ENCODE results near the gene DGKI.

The DGKI gene

GRCh38 chr7:137846827-137847567 lies at the start of gene DGKI:
Gene DGKI (minus strand): TSS chr7:137846974.
- no peak for DNase-seq (ENCODE audit: low read depth)

DNA sequence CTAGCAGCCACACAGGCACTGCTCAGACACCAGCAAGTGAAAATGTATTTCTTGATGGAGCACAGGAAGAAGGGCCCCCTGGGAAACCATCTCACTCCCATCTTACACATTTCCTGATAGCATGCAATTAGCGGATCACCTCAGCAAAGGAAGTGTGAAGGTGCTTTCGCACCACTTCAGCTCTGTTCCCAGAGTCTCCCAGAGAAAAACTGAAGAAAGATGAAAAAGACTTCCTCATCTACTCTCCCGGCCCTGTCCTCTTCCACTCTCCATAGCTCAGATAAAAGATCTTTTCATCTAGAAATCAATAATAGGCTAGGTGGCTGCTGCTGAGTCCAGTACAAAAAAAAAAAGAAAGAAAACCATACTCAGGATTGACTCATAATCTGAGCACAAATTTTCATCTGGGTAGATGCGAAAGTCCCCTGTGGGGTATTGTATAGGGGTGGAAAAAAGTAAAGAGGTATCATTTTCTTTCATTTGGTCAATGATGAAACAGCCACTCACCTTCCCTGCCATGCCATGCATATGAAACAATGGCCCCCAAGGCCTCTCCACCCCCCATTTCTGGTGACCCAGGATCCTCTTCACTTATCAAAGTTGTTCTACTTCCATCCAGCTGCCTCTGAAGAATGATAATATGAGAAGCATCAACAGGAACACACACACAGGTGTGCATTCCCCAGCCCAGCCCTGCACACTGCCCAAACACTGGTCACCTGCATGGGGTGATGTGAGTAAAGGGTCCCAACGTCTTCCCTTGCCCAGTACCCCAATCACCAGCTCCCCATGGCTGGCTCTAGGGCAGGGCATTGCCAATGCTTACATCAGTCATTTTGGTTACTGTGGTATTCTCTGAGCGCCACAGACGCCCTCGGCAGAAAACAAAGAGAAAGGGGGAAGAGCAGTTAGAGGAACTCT lies 48.8 kb upstream of the DGKI start:
- no peak for DNase-seq (ENCODE audit: low read depth)

GRCh38 chr7:137893143-137893742 lies 46.5 kb upstream of the DGKI start:
- no peak for DNase-seq (ENCODE audit: low read depth)

GRCh38 chr7:137891016-137891655 lies 44.4 kb upstream of the DGKI start:
- no peak for DNase-seq (ENCODE audit: low read depth)

DNA sequence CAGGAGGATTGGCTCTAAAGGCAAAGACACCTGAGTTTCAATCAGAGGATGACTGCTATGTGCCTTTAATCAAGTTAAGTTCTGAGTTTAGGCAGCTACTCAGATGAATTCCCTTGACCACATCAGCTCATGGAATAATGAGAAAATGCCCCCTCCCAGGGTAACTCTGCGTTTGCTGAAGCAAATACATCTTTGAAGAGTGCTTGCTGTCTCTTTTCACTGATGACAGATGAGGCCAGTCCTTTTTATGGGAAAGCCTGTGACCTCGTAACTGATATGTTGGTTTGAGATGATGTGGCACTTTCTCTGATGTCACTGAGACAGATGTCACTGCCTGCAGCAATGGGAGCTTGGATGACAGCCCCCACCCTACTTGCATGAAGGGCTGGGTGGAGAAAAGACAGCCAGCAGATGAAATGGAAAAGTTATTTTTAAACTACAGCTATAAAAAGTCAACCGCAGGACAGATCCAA lies 43.7 kb upstream of the DGKI start:
- DNase-seq (ENCODE audit: low read depth), result no peak

GRCh38 chr7:137888241-137888640 lies 41.5 kb upstream of the DGKI start:
- no peak for DNase-seq (ENCODE audit: low read depth)

DNA sequence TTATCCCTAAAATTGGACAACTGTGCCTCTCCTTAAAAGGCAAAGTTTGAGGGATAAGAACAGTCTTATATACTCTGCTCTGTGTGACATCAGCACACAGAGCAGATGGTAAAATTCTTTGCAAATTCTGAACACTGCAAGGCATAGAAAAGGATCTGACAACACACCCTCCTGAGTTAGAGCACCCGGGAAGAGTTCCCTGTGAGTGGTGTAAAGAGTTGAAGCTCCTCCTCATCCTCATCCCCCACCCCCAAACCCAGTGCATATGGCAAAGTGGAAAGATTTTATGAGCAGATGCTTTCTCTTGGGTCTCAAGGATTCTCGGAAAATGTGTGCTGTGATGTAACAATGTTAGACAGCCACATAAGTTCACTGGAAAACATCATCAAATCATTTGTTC lies 40.0 kb upstream of the DGKI start:
- DNase-seq (ENCODE audit: low read depth), result no peak

- no peak for DNase-seq (ENCODE audit: low read depth)
Measured at GRCh38 chr7:137886281-137886680, 39.5 kb upstream of the DGKI start.

DNA sequence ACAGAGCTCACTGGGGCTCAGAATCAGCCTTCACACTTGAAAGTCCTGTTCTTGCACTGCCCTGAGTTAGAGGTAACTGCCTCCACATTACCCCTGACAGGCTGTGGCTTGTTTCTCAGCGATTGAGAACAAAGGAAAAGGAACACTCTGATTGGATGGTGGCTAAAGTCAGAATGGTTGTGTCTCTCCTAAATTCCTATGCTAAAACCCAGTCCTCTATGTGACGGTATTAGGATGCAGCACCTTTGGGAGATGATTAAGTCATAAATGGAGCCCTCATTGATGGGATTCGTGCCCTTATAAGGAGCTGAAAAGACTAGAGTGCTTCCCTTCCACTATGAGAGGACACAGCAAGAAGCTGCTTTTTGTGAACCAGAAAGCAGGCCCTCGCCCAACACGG lies 38.9 kb upstream of the DGKI start:
- DNase-seq (ENCODE audit: low read depth), result no peak

GRCh38 chr7:137882806-137883205 lies 36.0 kb upstream of the DGKI start:
- no peak for DNase-seq (ENCODE audit: low read depth)

- DNase-seq (ENCODE audit: low read depth), result peak; percentile 89
Measured at GRCh38 chr7:137882261-137882668, 35.5 kb upstream of the DGKI start.

GRCh38 chr7:137881607-137882260 lies 35.0 kb upstream of the DGKI start:
- no peak for DNase-seq (ENCODE audit: low read depth)

GRCh38 chr7:137880432-137880831 lies 33.7 kb upstream of the DGKI start:
- peak; percentile 67 for DNase-seq (ENCODE audit: low read depth)

GRCh38 chr7:137879357-137880158 lies 32.8 kb upstream of the DGKI start:
- DNase-seq (ENCODE audit: low read depth), result no peak

DNA sequence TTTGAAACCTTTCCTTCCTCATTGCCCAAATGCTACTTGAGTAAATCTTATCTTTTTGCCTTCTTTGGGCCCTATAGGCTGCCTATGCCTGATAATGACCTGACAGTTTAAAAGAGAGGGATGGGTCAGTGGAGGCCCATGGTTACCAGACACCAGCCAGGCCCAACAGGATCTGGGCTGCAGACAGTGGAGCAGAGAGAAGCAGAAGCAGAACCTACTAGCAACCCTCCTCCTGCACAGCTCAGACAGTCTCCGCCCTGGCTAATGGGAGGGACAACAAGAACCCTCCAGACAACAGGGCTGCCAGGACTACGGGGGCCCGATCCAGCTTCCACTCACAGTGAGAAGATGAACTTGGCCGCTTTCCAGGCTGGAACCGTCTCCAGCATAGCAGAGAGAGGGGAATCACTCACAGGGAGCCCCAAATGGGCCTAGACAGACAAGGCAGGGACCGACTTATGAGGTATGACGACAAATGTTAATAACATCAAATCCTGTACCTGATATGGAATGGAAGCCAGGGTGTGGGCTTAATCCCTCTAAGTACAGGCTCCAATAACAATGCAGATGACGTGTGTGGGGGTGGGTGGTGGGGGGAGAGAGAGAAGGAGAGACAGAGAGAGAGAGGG lies 31.7 kb upstream of the DGKI start:
- peak; percentile 53 for DNase-seq (ENCODE audit: low read depth)

- DNase-seq (ENCODE audit: low read depth), result no peak
Measured at GRCh38 chr7:137877027-137877675, 30.4 kb upstream of the DGKI start.

DNA sequence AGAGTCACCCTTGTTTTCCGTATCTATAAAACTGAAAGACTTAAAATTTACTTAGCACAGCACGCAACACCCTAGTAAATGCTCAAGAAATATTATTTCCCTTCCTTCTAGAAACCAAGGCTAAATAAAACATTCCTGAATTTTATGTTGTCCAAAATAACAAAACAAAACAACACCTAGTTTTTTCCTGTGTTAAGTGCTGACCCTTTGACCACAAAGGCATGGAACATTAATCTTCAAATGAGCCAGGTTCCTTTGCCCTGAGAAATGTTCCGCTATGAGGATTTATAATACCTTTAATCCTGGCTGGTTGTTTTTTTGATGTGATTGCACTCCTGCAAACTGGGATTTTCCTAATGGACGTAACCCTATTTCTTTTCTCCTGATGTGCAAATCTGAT lies 29.0 kb upstream of the DGKI start:
- DNase-seq (ENCODE audit: low read depth), result no peak

GRCh38 chr7:137873979-137874777 lies 27.4 kb upstream of the DGKI start:
- DNase-seq (ENCODE audit: low read depth), result peak; percentile 94

- no peak for DNase-seq (ENCODE audit: low read depth)
Measured at GRCh38 chr7:137873524-137873923, 26.8 kb upstream of the DGKI start.
